Measurements from ENCODE around the gene PARD6A.

GRCh38 chr16:67701420-67701819 is 40.7 kb downstream of the PARD6A start:
- TF ChIP-seq EP300 (IDR thresholded peaks at IDR 0.05) (no peak), POLR2A (IDR thresholded peaks at IDR 0.05) (no peak)
- TF ChIP-seq, protein P1, sequence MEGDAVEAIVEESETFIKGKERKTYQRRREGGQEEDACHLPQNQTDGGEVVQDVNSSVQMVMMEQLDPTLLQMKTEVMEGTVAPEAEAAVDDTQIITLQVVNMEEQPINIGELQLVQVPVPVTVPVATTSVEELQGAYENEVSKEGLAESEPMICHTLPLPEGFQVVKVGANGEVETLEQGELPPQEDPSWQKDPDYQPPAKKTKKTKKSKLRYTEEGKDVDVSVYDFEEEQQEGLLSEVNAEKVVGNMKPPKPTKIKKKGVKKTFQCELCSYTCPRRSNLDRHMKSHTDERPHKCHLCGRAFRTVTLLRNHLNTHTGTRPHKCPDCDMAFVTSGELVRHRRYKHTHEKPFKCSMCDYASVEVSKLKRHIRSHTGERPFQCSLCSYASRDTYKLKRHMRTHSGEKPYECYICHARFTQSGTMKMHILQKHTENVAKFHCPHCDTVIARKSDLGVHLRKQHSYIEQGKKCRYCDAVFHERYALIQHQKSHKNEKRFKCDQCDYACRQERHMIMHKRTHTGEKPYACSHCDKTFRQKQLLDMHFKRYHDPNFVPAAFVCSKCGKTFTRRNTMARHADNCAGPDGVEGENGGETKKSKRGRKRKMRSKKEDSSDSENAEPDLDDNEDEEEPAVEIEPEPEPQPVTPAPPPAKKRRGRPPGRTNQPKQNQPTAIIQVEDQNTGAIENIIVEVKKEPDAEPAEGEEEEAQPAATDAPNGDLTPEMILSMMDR (IDR thresholded peaks at IDR 0.05) = no peak
